Skeletal muscle satellite cell (primary cell): ENCODE measurements around the gene RPLP2. TPM values are rescaled to one million over a fixed set of nuclear protein-coding genes. Genes with fewer than 3 reads are reported as not detected.
A peak's percentile ranks its signal among the peaks of the same experiment; 100 is the strongest.

Experiments used
- H3K27me3 ChIP-seq: 2 replicates; pipeline ENCODE4 v1.7.0; 2013; ENCODE audit warnings: low read length; ENCODE audit not compliant: control insufficient read depth, insufficient read depth
- H3K36me3 ChIP-seq: 2 replicates; pipeline ENCODE4 v1.7.0; 2013; ENCODE audit warnings: mild to moderate bottlenecking, control low read depth, low read length; ENCODE audit not compliant: insufficient read depth
- H3K4me1 ChIP-seq: 2 replicates; pipeline ENCODE4 v1.7.0; 2013; ENCODE audit warnings: low read length; ENCODE audit not compliant: control insufficient read depth, insufficient read depth
- H3K4me2 ChIP-seq: 2 replicates; pipeline ENCODE4 v1.7.0; 2013; ENCODE audit warnings: mild to moderate bottlenecking, low read length
- H3K4me3 ChIP-seq: 2 replicates; pipeline ENCODE4 v1.7.0; 2013; ENCODE audit warnings: low read length
- H3K9ac ChIP-seq: 2 replicates; pipeline ENCODE4 v1.7.0; 2013; ENCODE audit warnings: mild to moderate bottlenecking, low read depth, low read length, moderate library complexity
- H3K9me3 ChIP-seq: replicated peaks from 2 replicates; pipeline ENCODE4 v1.7.0; 2013; ENCODE audit warnings: mild to moderate bottlenecking, control low read depth, low read length
- small RNA-seq: library from RNA; depleted of rRNA; stranded (forward); fragments of <200 nt; gene quantifications from one replicate; pipeline ENCODE3, GENCODE V24; 2012

Gene RPLP2

DNA sequence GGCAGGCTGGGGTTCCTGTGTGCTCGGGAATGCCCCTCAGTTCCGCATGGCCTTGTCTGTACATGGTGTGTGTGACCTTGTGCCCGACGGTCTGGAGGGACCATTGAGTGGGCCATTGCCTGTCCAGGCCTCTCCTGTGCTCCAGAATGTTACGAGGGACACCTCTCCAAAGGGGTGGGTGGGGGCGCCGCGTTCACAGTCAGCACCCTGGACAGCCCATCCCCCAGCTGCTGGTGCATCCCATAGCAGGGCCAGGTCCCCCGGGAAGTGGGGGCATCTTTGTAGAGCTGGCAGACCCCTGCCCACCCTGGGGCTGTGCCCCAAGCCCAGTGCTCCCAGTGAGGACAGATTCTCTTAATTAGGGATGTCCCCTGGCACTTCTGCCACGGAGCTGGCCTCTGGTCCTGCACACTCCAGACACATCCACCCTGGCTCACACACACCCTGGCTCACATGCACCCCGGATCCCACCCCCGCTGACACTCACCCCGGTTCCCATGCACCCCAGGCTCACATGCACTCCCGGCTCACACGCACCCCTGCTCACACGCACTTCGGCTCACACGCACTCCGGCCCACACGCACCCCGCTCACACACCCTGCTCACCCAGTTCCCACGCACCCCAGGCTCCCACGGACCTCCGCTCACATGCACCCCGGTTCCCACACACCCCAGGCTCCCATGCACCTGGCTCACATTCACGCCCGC is 48.4 kb downstream of the RPLP2 start:
- H3K4me3 ChIP-seq, result no peak overlapping the region
- peaks cover 8% of the 10 kb centered on the region for H3K4me1 ChIP-seq
- peaks cover 23% of the 10 kb centered on the region for H3K36me3 ChIP-seq
- no peak overlapping the region for H3K4me2 ChIP-seq
- no peaks in the 10 kb centered on the region for H3K27me3 ChIP-seq
- no peak overlapping the region for H3K9ac ChIP-seq
- no peaks in the 10 kb centered on the region for H3K9me3 ChIP-seq

DNA sequence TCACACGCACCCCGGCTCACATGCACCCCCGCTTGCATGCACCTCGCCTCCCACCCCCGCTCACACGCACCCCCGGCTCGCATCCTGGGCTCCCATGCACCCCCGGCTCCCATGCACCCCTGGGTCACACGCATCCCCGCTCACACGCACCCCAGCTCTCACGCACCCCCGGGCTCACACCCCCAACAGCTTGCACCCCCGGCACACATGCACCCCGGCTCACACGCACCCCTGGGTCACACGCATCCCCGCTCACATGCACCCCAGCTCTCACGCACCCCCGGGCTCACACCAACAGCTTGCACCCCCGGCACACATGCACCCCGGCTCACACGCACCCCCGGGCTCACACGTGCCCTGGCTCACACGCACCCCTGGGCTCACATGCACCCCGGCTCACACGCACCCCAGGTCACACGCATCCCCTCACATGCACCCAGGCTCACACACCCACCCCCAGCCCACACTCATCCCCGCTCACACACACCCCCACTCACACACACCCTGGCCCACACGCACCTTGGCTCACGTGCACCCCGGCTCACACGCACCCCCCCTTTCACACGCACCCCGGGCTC is 49.1 kb downstream of the RPLP2 start:
- no peaks in the 10 kb centered on the region for H3K9me3 ChIP-seq
- no peaks in the 10 kb centered on the region for H3K27me3 ChIP-seq
- H3K4me1 ChIP-seq, result peaks cover 8% of the 10 kb centered on the region
- no peak overlapping the region for H3K9ac ChIP-seq
- no peak overlapping the region for H3K4me3 ChIP-seq
- peaks cover 29% of the 10 kb centered on the region for H3K36me3 ChIP-seq
- no peak overlapping the region for H3K4me2 ChIP-seq

DNA sequence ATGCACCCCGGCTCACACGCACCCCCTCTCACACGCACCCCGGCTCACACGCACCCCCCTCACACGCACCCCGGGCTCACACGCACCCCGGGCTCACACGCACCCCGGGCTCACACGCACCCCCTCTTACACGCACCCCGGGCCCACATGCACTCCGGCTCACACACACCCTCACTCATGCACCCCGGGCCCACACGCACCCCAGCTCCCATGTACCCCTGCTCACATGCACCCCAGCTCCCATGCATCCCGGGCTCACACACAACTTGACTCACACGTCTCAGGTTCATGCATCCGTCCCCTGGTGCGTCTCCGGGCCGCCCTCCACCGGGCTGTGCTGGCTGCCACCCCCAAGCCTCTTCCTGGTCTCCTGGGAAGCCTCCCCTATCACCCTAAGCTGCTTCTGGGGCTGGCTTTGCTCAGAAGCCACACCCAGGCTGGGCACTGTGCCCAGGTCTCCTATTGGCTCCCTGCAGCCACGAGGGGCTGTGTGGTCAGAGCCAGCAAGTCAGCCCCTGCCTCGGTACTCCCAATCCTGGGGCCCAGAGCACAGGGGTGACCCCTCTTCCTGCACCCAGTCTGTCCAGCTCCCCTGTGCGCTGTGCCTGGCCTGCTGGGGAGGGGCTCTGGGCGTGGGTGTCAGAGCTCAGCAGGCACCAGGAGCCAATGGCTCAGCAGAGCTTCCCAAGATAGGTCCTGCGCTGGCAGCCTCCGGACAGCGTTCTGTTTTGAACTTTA is 49.8 kb downstream of the RPLP2 start:
- no peaks in the 10 kb centered on the region for H3K9me3 ChIP-seq
- H3K4me3 ChIP-seq, result no peak overlapping the region
- no peak overlapping the region for H3K9ac ChIP-seq
- no peaks in the 10 kb centered on the region for H3K27me3 ChIP-seq
- H3K4me1 ChIP-seq, result peaks cover 8% of the 10 kb centered on the region
- H3K36me3 ChIP-seq, result peaks cover 36% of the 10 kb centered on the region
- peak overlapping the region; percentile 4 for H3K4me2 ChIP-seq

DNA sequence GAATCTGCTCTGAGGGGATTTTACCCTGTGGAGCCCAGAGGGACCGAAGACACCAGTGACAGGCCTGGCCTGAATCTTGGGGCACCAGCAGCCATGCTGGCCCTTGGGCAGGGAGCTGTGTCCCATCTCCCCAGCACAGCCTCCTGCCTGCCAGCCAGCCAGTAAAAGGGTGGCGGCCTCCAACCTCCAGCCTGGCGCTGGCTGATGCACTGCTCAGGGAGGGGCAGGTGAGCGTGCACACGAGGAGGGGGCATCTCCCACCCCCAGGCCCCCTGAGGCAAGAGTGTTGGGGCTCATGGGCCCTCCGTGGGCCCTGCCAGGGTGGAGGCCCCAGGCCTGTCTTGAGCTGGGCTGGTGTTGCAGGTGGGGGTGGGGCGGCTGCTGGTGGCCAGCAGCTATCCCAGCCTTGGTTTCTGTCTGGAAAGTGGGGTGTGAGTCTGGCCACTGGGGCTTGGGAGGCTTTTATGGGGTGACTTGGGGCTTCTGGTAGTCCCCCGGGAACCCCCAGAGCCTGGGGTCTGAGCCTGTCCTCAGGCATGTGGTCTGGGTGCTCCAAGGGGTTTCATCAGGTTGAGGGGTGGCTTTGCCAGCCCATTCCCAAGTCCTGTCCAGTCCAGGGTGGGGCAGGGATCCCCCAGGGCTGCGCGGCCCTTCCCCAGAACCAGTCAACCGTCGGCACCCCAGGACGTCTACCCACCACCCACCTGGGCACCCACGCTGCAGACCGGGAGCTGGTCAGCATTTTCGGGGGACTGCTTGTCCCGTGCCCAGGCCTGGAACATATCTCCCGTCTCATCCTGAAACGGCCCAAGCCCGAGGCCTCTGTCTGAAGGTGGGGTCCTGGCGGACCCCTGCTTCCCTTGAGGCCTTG is 50.7 kb downstream of the RPLP2 start:
- Histone ChIP-seq H3K36me3 (peaks cover 42% of the 10 kb centered on the region), H3K4me2 (no peak overlapping the region), H3K9ac (no peak overlapping the region), H3K4me3 (no peak overlapping the region), H3K27me3 (no peaks in the 10 kb centered on the region), H3K9me3 (no peaks in the 10 kb centered on the region), H3K4me1 (peaks cover 8% of the 10 kb centered on the region)

DNA sequence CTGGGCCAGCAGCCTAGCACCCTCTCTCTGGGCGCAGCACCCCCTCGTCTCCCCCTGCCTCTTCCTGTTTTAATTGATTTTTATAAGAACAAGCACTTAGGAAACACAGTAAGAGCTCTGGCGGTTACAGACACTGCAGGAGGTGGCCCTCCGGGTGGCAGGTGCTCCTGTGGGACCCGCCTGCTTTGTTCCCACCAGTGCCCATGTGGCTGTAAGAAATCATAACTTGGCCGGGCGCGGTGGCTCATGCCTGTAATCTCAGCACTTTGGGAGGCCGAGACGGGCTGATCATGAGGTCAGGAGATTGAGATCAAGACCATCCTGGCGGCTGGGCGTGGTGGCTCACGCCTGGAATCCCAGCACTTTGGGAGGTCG is 51.3 kb downstream of the RPLP2 start:
- Histone ChIP-seq H3K9ac (no peak overlapping the region), H3K9me3 (no peaks in the 10 kb centered on the region), H3K4me1 (peaks cover 8% of the 10 kb centered on the region), H3K4me3 (no peak overlapping the region), H3K27me3 (no peaks in the 10 kb centered on the region), H3K4me2 (no peak overlapping the region), H3K36me3 (peaks cover 44% of the 10 kb centered on the region)

DNA sequence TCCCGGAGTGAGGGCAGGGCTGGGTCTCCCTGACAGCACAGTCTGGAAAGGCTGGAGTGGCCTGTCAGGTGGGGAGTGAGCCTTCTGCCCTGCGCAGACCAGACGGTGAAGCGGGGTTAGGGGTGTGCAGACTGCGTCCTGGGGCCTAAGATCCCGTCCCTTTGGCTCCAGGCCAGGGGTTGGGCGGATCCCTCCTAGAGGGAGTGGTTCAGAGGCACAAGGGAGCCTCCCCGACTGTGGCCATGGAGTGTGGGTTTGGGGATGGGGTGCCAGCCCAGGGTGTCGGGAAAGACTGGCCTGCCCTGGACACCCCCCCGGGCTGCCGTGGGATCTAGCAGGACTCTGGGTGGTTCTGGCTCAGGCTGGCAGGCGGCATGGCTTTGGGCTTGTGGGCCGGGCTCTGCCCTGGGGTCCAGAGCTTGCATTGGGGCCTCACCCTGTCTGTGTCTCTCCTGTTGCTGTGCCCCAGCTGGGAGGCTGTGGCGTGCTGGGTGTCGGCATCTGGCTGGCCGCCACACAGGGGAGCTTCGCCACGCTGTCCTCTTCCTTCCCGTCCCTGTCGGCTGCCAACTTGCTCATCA is 52.4 kb downstream of the RPLP2 start:
- Histone ChIP-seq H3K36me3 (peaks cover 53% of the 10 kb centered on the region), H3K4me2 (no peak overlapping the region), H3K27me3 (no peaks in the 10 kb centered on the region), H3K4me3 (no peak overlapping the region), H3K9ac (no peak overlapping the region), H3K4me1 (peaks cover 8% of the 10 kb centered on the region), H3K9me3 (no peaks in the 10 kb centered on the region)

Small RNA genes lying within 50 kb of the gene (small RNA-seq; reads per million reads assigned to genes)
- not detected for gene SNORA52
